IMR-90 (cell line): Measurements from ENCODE around the gene NACC1.

Source experiments
- CTCF ChIP-seq: conservative IDR thresholded peaks from 2 replicates; pipeline ENCODE4 v1.5.1; 2012; ENCODE audit warnings: mild to moderate bottlenecking, low read depth, low read length, improper control_type of control experiment
- POLR2A ChIP-seq: IDR thresholded peaks from 2 replicates; pipeline ENCODE4 v1.6.1; 2012; ENCODE audit warnings: mild to moderate bottlenecking, low read depth, low read length
- RAD21 ChIP-seq: IDR thresholded peaks from 2 replicates; pipeline ENCODE4 v1.6.1; 2012; ENCODE audit warnings: low read length, improper control_type of control experiment
- RCOR1 ChIP-seq: IDR thresholded peaks from 2 replicates; pipeline ENCODE4 v1.6.1; 2012; ENCODE audit warnings: mild to moderate bottlenecking, low read length, improper control_type of control experiment; ENCODE audit not compliant: insufficient replicate concordance
- SMC3 ChIP-seq: fragments of 150-350 bp; IDR thresholded peaks from 2 replicates; pipeline ENCODE4 v1.6.1; 2016; ENCODE audit warnings: low read depth, mild to moderate bottlenecking, antibody characterized with exemption, low read length, moderate library complexity
- USF2 ChIP-seq: fragments of 150-350 bp; IDR thresholded peaks from 2 replicates; pipeline ENCODE4 v1.6.1; 2017; ENCODE audit warnings: mild to moderate bottlenecking, antibody characterized with exemption, low read length, low read depth

- TF ChIP-seq CTCF, result no peak
- no peak for TF ChIP-seq POLR2A
- no peak for TF ChIP-seq RAD21
- TF ChIP-seq RCOR1, result no peak
- TF ChIP-seq USF2, result no peak
- no peak for TF ChIP-seq SMC3
Observed at GRCh38 chr19:13122275-13122878, 4.3 kb downstream of the NACC1 start.
